ENCODE measurements around the gene ENKD1.

The ENKD1 gene

DNA sequence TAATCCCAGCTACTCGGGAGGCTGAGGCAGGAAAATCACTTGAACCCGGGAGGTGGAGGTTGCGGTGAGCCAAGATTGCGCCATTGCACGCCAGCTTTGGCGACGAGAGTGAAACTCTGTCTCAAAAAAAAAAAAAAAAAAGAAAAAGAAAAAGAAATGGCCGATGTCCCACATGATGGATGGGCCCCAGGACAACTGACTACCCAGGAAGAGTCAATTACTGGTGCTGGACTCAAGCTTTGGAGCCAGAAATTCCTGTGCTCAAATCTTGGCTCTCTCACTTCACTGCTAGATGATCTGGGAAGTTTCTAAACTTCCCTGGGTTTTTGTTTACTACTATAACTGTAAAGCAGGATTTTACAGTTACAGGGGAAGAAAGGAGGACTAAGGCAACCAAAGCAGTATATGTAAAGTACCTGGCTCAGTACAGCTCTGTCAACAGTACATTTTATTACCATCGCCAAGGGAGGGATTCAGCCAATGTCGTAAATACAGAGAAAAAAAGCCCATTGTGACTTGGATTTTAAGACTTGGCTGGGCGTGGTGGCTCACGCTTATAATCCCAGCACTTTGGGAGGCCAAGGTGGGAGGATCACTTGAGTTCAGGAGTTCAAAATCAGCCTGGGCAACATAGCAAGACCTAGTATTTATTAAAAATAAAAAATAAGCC lies 11.9 kb upstream of the ENKD1 start:
- no peak for DNase-seq (ENCODE audit: low spot score)

DNA sequence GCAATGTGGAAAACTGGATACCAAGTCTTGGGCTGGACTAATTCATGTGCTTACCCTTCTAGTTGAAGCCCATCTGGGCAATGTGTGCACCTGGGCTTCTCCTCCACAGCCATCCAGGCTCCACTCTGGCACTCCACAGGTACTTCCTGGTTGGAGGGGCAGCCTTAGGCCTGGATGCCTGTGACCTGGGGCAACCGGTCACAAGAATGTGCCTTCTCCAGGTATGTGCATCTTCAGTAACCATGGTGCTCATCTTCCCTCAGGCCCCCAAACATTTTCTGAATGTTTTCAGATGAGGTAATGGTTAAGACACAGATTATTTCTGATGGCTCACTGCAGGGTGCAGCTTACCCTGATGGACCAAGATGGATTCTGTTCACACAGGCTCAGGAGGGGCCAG lies 11.2 kb upstream of the ENKD1 start:
- no peak for DNase-seq (ENCODE audit: low spot score)

DNA sequence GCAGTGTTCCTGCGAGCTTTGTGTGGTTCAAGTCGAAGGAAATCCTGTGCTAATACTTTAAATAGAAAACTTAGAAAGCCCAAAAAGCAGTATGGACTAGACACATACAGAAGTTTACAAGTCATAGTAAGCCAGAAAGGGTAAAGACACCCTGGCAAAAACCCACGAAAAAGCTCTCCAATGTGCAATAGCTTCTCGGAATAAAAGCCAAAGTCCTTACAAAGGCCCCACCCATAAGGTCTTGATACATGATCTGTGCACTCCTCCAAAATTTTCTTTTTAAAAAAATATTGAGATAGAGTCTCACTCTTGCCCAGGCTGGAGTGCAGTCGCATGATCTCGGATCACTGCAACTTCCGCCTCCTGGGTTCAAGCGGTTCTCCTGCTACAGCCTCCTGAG lies 10.4 kb upstream of the ENKD1 start:
- DNase-seq (ENCODE audit: low spot score), result no peak

DNA sequence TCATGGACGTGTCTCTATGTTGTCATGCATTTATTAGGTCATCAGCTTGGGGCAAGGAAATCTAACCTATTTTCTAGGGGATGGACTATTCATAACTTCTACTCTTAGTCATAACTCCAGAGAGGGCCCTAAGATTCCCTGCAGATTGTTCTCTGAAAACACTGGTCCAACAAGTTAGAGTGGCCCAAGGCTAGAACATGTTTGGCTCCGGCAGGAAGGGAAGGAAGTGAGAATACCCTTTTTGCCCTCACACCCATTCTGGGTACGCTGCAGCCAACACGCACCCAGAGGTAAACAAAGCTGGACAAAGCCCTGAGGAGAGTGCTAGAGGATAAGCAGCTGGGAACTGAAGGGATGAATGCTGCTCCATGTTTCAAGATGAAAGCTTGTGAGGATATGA lies 10.0 kb upstream of the ENKD1 start:
- no peak for DNase-seq (ENCODE audit: low spot score)

DNA sequence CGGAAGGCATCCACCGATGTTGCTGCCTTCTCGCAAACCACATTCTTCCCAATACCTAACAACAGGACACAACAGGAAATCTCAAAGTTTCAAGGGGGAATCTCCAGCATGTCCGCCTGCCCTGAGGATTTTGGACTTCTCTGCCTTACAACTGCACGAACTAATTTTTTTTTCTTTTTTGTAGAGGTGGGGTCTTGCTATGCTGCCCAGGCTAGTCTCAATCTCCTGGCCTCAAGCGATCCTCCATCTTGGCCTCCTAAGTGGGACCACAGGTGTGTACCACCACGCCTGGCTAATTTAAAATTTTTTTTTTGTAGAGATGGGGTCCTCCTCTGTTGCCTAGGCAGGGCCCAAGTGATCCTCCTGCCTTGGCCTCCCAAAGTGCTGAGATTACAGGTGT lies 9.4 kb upstream of the ENKD1 start:
- no peak for DNase-seq (ENCODE audit: low spot score)

DNA sequence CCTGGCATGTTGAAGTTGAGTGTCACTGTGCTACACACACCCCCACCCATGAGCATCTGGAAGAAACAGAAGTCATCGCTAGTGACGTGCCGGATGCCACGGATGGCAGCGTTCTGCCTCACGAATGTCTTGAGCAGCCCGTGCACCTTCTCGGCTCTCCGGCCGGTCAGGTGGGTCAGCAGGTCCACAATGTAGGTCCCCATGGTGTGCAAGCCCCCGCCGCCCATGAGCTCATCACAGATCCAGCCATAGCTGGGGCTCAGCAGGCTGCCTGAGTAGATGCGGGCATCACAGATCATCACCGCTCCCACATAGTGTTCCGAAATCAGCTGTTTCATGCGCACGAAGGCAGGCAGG lies 9.0 kb upstream of the ENKD1 start:
- no peak for DNase-seq (ENCODE audit: low spot score)

DNA sequence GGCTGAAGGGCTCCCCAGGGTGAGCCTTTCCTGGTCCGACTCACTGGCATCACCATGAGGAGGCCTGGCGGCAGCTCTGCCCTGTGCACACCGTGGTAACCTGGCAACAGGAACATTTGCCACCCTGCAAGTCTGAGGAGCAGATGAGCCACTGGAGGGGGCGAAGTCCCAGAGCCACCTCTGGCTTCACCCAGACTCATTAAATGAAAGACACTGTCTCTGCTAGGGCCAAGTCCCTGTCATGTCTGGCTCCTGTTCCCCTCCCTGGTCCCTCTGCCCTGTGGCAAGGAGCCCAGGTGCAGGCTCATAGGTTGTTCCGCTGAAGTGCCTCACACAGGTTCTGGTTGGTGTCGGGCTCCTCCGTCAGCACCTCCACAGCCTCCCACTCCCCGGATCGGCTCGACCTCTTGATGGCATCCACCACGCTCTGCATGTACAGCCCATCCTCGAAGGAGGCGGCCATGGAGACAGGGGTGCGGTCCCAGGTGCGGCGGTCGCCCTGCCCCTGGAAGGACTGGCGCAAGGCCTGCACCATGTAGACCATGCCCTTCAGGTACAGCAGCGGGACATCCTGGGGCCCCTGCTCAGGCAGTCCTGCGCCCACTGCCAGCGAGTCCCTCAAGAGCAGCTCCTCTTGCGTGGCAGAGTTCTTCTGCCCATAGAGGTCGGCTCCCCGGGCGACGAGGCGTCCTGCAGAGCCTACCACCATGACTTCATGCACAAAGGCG lies 8.5 kb upstream of the ENKD1 start:
- DNase-seq (ENCODE audit: low spot score), result no peak

DNA sequence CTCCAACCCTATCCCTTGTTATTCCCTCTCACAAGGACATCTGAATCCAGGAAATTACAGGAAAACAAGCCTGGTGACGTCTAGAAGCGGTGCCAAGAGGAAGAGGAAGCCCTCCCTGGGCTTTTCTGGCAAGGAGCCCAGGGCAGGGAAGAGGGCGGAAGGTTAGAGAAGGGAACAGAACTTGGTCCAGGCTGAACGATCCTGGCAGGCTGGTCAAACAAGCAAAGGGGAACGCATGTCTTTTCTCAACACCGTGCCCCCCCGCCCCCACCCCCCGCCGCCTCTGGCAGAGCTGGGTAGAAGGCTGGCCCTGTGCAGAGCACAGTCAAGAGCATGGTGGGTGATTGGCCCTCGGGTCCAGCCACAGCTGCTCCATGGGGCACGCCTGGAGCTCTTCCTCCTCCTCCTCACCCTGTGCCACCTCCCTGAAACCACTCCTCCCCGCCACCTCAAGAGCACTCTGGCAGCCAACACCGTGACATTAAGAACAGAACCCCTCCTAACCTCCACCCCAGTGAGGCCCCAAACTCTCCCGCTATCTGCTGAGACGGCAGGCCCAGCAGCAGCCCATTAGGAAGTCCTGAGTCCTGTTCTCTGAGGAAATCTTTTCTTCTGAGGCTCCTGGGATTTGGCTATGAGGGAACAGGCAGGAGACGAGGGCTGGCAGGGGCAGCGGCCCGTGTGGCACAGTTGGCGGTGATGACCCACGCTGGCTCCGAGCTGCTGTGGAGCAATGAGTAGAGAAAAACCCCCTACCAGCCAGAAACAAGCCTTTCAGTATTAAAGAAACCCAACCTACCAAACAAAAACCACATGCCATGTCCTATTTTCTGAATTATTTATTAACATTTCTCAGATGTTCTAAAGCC lies 7.4 kb upstream of the ENKD1 start:
- no peak for DNase-seq (ENCODE audit: low spot score)

DNA sequence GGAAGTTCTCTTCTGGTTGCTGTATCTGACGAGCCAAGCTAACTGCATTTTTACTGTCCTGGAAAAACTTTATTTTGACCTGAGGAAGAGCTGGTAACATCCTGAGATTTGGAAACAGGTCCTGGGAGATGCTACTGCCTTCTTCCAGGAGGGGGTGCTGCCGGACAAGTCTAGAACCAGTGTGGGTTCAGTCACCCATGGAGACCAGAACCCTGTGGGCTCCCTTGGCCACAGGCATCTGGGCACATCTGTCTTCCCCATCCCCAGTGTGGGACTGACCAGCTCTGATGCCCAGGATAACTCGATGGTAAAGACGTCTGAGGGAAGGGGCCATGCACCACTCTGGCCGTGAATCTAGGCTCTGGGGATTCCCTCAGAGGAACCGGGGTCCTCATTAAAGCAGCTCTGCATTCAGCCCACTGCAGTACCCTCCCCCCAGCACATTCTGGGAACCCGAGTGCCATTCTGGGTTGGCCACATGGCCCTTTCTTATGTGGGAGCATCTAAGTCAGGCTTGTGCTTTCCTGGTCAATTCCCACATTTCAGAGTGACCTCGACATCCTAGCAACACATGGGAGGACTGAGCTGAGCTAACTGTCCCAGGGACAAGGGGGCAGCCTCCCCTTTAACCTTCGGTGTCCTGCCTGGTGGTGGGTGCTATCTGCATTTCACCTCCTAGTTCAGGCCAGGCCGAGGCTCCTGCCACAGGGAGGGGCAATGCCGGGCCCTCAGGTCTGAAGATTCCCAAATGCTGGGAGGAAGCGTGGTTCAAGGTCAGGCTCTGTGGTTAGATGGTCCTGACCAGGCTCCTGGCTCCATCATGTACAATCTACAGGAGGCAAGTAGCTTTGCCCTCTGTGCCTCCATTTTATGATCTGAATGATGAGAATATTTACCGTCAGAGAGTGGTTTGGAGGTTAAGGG lies 6.5 kb upstream of the ENKD1 start:
- DNase-seq (ENCODE audit: low spot score), result peak; percentile 52

DNA sequence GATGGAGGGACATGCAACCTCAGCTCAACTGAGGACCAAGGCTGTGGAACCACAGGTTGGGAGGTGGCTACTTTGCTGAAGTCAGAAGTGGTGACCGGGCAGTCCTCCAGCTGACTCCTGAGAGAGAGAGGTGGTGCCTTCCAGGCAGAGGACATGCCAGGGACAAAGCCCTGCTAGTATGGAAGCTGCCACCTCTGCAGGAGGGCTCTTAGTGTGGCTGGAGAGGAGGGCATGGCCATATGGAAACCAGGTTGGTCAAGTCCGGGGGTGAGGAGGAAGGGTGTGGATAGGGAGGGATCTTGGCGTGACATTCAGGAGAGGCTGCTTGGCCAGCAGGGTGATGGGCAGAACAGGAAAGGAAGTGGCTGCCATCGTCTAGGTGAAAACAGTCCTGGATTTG lies 5.8 kb upstream of the ENKD1 start:
- no peak for DNase-seq (ENCODE audit: low spot score)

DNA sequence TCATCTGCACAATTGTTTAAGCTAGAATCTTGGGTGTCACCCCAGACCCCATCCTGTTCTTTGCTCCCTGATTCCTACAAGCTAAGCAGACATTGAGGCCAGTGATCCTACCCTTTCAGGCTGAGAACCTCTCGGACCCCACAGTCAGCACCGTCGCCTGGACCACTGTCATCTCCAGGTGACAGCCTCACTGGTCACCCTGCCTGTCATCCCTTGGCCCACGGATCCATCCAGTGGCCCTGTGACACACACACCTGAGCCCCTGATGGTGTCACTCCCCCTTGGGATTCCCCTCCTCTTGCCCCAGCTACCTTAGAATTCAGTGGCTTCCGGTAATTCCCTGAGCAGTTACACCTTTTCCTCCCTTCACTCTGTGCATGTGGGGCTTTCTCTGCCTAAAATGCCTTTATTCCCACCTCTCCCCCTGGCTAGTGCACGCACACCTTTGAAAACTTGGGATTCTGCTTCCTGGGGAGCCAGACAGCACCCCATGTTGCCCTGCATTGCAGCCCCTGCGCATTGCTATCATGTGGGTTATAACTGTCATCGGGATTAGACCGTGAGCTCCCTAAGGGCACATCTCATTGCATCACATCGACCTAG lies 3.0 kb upstream of the ENKD1 start:
- no peak for DNase-seq (ENCODE audit: low spot score)

DNA sequence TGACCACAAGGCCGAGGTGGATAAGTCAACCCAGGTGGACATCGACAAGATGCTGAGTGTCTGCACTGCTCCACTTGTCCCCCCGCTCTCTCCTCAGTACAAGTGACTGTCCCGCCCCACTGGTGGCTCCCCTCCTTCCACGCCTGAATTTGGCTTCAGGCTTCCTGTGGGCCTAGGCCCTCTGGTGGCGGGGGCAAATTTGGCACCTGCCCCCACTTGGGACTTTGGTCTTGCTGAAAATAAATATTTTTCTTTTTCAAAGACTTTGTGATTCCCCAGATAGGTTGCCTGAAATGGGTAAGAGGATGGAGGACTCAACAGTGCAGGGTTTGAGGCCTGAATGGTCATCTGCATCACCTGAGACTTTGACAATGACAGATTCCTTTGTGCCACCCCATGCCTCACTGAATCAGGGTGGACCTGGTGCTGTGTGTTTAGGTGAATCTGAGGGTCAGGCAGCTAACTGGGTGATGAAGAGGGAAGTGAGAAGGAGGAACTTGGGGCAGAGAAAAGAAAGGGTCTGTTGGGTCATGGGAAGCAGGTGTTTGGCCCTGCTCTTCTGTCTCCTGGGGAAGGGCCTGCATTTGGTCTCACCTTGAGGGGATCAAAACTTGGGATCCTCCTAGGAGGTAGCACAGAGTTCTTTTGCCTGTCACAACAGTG lies 2.1 kb upstream of the ENKD1 start:
- peak; percentile 12 for DNase-seq (ENCODE audit: low spot score)

DNA sequence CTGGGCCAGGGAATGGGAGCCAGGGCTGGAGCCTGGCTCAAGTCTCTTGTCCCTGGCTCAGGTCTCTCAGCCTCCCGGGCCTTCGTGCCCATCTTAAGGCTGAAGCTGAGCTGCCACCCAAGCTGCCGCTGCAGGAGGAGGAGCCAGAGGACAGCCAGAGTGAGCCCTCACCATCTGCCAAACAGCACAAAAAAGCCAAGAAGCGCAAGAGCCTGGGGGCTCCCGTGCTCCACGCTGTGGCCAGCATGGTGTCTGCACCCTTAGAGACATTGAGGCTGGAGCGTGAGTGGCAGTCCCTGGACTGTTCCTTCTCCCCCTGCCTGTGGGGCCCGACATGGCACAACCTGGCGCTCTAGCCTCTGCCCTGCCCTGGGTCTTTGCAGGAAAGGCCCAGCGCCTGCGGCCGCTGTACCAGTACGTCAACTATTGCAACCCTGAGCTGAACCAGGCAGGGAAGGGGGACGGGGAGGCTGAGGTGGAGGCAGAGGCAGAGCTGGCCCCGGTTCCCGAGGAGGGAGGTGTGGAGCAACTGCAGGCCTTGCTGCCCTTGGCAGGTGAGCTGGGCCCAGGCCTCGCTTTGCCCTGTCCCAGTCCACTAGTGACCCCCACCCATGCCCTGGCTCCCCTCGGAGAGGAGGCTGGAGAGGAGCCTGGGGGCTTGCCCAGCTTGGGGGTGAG lies 1.4 kb upstream of the ENKD1 start:
- peak; percentile 83 for DNase-seq (ENCODE audit: low spot score)

DNA sequence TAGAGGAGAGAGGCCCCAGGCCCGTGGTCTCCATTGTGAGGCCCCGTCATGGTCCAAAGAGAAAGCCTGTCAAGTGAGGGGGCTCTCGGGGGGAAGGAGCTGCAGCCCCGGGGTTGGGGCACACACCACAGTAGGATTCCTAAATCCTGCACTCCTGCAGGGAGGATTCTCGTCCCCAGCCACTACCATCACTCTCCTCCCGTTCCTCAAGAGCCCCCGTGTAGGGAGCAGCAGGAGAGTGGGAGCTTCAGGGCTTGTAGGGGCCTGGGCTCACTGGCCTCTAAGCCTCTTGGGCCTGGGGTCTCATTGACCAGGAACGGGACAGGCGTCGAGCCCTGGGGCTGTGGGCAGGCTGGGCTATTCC lies 885 bp upstream of the ENKD1 start:
- DNase-seq (ENCODE audit: low spot score), result no peak

DNA sequence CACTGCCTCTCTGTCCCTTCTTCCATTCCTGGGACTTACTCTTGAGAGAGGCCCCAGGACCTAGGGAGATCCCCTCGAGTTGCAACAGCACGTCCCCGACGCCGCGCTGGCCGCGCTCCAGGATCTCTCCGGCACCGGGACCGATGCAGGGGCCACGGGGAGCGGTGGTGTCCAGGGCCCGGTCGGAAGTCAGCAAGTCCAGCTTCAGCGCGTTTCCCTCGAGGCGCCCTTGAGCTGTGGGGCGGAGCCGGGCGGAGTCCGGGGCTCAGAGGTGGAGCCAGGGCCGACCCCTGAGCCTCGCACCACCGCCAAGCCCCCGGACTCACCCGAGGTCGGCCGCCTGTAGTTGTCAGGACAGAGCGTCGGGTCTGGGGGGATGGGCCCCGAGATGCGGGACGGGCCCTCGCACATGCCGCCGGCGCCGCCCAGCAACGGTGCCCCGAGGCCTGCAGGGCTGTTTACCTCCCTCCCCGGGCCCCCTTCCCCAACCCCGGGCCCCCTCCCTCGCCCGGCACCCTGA lies 458 bp downstream of the ENKD1 start:
- DNase-seq (ENCODE audit: low spot score), result no peak

DNA sequence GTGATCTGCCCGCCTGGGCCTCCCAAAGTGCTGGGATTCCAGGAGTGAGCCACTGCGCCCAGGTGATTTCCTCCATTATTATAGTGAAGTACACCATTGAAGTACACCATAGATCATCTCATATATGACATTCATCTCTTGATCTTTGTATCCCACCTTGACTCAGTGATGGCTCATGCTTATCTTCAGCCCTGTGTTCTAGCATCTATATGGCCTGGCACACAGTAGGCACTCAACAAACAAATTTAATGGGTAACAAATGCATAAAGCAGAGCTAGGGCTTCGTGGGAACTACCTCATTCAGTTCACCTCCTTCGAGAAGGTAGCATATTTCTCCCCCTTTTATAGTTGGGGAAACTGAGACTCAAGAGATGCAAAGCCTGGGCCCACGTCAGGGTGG lies 952 bp downstream of the ENKD1 start:
- DNase-seq (ENCODE audit: low spot score), result no peak

DNA sequence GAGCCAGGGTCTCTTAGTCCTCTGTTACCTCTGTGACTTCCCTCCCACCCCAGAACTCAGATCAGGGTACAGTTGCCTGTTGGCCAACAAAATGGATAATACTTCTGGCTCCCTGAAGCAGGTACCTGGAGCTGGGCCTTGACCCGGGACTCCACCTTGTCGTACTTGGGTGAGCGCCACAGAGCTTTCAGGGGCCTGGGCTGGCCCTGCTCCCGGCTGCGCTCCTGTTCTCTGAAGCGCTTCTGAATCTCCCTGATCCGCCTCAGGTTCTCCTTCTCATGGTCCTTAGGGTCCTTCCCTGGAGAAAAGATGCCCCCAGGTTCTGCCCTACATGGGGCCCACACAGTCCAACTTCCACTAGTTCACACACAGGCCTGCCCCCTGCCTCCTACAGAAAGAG lies 1.7 kb downstream of the ENKD1 start:
- DNase-seq (ENCODE audit: low spot score), result no peak

DNA sequence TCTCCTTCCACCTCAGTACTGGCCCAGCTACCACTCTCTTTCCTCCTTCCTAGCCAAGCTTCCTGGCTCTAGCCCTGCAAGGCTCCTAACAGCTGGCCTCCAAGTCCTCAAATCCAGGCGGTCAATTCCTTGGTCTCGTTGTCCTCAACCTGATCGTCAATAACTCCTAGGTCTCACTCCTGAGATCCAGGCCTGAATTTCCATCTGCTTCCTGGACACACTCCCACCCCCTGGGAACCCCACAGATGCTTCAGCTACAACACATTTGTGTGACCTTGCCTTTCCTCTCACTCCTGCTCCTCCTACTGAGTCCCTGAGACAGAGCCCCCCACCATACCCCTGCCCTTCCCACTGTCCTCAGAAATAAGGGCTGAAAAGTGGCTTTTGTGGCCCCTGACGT lies 2.3 kb downstream of the ENKD1 start:
- no peak for DNase-seq (ENCODE audit: low spot score)

DNA sequence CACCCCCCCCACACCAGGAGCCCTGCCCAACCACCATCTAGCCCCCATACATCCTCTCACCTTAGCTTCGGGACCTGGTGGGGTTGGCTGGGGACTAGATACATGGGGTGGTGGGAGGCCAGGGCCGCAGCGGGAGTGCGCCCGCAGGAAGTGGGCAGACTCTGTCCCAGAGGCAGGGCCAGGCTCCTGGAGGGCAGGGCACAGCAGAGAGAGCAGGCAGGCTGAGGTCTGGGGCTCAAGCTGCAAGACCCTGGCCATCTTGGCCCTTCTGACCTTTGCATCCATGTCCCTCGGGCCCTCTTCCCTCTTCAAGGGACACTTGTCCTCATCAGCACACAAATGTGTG lies 2.7 kb downstream of the ENKD1 start:
- DNase-seq (ENCODE audit: low spot score), result no peak

DNA sequence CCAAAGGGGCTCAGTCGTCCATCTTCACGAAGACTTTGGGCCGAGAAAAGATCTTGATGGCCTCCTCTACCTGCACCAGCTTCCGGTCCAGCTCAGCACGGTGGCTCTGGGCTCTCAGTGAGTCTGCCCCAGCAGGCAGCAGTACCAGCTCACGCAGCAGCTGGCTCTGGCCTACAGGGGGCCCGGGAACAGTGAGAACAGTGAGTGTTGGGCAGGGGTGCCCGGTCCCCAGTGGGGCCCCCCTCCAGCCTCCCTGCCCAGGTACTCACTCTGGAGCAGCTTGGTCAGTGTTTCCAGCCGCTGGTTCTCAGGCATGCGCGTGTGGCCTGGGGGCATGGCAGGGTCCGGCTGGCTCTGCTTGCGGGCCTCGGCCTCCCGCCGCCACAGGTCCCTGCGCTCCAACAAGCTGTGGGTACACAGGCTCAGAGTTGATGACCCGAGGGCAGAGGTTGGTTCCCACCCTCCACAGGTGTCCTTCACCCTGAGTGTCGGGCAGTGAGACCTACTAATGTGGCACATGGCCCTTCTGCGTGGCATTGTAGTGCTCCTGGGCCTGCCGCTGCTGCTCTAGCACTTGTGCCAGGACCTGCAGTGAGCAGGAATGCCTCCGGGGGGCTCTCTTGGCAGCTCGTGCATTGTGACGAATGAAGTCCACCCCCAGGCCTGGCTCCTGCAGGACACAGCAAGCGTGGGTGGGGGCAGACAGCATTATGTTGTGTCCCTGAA lies 3.2 kb downstream of the ENKD1 start:
- DNase-seq (ENCODE audit: low spot score), result no peak

Measured in CD4-positive, alpha-beta T cell treated with Interleukin-2 at 100 ng/mL for 4 hours (primary cell).